Measurements from ENCODE around the gene MMP17.

MMP17 gene

GRCh38 chr12:131849700-131850553 lies 21.7 kb downstream of the MMP17 start:
- DNase-seq (ENCODE audit: low read depth in 2 of 2) = no peak

- DNase-seq (ENCODE audit: low read depth in 2 of 2) = no peak
Observed at GRCh38 chr12:131850856-131851559, 22.8 kb downstream of the MMP17 start.

DNA sequence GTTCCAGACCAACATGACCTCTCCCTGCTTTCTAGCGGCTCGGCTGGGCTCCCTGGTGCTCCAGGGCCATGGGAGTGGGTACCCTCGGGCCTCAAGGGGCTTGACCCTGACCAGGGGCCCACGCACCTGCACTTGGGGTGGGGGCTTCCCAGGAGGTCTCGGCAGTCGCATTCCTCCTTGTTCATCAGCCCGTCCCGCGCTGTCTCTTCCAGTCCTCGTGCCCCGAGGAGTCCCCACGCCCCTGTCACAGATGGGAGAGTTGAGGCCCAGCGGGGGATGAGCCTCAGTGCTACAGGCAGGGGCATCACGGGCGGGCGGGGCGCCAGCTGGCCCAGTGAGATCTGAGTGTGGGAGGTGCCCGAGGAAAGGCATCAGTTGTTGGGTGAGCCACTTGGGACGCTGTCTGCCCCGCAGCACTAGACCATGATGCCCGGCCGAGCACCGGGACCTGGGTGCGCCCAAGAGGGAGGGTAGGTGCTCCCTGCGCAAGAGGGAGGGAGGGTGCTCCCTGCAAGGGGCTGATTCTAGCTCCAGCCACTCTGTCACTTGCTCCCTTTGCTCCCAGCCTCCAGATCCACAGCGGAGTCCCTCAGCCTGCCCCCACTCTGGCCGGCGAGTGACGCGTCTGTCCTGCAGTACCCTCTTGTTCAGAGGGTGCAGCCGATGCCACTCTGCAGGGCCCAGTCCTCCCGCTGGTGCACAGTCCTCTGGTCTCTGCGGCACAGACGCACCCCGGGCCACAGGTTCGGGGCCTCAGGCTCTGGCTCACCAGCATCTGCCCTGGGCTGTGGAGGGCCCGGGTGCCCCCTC lies 23.8 kb downstream of the MMP17 start:
- DNase-seq (ENCODE audit: low read depth in 2 of 2) = no peak

GRCh38 chr12:131852551-131853299 lies 24.5 kb downstream of the MMP17 start:
- no peak for DNase-seq (ENCODE audit: low read depth in 2 of 2)

DNA sequence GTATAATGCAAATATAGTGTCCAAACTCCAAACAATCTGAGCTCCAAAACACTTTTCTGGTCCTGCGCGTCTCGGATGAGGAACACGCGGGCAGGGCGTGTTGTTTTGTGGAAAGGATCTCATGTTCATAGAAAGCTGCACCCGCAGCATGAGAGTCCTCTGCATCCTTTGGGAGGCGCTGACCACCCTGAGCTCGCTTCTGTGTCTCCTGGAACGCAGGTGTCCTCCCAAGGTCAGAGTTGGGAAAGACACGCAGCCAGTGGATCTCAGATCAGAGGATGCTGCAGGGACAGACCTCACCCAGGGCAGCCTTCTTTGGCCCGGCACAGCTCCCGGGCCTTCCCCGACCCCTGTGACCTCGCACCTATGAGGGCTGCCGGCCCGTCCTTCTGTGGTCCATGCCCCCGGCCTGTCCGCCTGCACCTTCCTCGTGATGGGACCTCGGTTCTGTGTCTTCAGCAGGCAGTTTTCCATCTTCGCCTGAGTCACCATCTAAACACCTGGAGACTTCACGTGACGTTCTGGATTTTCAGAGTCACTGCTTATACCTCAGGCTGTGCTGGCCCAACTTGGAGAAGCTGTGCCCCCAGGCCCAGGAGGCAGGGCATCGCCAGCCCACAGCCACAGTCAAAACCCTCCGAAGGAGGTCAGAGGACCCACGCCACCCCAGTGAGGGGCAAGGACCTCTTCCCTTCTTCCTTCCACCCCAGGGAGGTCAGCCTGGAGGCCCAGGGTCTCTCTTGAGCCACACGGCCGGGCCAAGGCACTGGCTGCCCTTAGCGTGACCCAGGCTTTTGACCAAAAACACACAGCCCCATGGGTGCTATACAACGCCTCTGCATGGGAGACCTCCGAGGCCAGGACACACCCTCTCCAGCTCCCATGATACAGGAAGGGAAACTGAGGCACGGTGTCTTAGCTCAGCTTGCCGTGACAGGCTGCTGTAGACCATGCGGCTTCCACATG lies 25.9 kb downstream of the MMP17 start:
- no peak for DNase-seq (ENCODE audit: low read depth in 2 of 2)

GRCh38 chr12:131854861-131855476 lies 26.8 kb downstream of the MMP17 start:
- no peak for DNase-seq (ENCODE audit: low read depth in 2 of 2)

DNA sequence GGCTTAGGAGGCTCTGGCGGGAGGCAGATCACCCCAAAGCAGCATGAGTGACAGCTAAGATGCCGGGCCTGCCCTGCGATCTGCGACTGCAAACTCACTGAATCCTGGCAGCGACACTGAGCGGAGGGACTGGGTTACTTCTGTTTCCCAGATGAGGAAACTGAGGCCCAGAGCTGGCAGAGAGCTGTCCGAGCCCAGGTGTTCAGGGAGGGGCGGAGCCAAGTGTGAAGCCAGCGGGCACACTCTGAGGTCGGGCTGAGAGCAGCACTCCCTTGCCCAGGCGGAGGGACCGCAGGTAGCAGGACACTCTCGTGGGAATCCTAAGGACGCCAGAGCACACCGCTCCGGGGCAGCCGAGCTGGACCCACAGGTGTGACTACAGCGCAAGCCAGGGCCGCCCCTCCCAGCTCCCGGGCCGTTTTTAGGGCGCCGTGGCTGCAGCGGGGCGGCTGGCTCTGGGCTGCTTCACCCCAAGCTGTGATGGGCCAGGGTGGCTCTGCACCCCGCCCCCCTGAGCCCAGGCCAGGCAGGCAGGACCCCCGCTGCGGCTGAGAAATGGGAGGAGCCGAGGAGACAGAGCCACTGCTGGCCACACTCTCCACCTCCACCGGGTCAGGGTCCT lies 27.4 kb downstream of the MMP17 start:
- no peak for DNase-seq (ENCODE audit: low read depth in 2 of 2)

DNA sequence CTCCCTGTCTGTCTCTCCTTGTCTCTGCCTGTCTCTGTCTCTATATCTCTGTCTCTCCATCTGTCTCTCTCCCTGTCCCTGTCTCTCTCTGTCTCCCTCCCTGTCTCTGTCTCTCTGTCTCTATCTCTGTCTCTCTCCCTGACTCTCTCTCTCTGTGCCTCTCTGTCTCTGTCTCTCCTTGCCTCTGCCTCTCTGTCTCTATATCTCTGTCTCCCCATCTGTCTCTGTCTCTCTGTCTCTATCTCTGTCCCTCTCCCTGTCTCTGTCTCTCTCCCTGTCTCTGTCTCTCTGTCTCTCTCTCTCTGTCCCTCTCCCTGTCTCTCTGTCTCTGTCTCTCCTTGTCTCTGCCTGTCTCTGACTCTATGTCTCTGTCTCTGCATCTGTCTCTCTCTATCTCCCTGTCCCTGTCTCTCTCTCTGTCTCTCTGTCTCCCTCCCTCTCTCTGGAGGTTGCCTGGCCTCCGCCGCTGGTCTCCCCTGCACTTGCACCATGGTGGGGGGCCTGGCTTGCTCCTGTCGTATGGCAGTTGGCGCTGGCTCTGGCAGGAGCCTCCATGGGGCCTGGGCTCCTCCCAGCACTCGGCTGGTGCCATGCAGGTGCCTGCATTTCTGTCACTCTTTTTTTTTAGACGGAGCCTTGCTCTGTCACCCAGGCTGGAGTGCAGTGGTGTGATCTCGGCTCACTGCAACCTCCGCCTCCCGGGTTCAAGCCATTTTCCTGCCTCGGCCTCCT lies 28.3 kb downstream of the MMP17 start:
- no peak for DNase-seq (ENCODE audit: low read depth in 2 of 2)

- no peak for DNase-seq (ENCODE audit: low read depth in 2 of 2)
Observed at GRCh38 chr12:131857908-131858850, 30.0 kb downstream of the MMP17 start.

- no peak for DNase-seq (ENCODE audit: low read depth in 2 of 2)
Observed at GRCh38 chr12:131860472-131861260, 32.5 kb downstream of the MMP17 start.

DNA sequence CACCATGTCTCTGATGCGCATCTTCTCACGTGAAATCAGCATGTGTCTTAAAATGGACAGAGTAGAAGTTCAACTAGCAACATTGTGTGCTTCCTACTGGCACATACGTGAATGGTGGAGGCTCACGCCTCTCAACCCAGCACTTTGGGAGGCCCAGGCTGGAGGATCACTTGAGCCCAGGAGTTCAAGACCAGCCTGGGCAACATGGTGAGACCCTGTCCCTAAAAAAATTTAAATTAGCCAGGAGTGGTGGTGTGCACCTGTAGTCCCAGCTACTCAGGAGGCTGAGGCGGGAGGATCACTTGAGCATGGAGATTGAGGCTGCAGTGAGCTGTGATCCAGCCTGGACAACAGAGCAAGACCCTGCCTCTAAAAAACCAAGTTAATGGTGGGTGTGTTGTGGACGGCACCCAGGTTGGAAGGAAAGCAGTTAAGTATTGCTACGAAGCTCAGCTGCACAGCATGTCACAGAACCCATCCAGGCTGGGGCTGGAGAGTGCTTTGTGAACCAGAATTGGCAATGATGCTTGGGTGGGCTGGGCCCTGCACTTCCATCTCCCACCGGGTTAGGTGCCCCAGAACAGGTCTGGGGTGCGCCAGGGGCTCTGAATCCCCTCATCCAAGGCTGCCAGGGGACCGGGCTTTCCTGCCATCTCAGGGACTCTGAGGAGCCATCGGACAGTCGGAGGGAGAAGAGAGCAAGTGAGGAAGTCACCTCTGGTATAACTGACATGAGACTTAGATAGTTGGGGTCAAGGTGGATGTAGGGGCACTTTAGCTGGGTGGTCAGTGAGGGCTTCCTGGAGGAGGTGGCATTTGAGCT lies 33.3 kb downstream of the MMP17 start:
- no peak for DNase-seq (ENCODE audit: low read depth in 2 of 2)

DNA sequence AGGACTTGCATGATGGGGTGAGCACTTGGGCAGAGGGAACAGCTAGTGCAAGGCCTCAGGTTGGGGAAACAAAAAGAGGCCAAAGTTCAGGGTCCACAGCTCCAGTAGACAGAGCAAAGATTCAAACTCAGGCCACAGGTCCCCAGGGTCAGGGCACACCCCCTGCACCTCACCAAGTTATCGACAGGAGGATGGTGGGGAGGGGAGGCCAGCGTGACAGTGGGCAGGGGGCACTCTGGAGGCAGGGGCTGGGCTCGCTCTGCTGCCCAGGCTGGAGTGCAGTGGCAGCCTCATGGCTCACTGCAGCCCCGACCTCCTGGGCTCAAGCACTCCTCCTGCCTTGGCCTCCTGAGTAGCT lies 33.9 kb downstream of the MMP17 start:
- DNase-seq (ENCODE audit: low read depth in 2 of 2) = no peak

DNA sequence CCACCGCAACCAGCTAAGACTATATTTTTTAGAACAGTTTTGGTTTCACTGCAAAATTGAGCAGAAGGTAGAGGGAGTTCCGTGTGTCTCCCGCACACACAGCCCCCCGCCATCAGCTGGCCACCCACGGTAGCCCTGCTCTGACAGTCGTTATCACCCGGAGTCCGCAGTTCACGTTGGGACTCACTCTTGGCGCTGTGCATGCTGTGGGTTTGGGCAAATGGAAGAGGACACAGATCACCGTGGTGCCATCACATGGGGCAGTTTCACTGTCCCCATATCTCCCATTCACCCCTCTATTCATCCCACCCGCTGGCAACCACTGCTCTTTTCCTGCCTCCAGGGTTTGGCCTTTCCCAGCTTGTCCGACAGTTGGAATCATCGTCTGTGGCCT lies 34.4 kb downstream of the MMP17 start:
- DNase-seq (ENCODE audit: low read depth in 2 of 2) = no peak

GRCh38 chr12:131862994-131863710 lies 35.0 kb downstream of the MMP17 start:
- no peak for DNase-seq (ENCODE audit: low read depth in 2 of 2)

- DNase-seq (ENCODE audit: low read depth in 2 of 2) = no peak
Observed at GRCh38 chr12:131863711-131864396, 35.7 kb downstream of the MMP17 start.
